ENCODE data around the gene GAS6. TPM values are rescaled to one million over a fixed set of nuclear protein-coding genes. Genes with fewer than 3 reads are reported as not detected.

Gene GAS6
- total RNA-seq, 4 donors from 2014 or later = 132 to 392 (median 217) TPM

DNA sequence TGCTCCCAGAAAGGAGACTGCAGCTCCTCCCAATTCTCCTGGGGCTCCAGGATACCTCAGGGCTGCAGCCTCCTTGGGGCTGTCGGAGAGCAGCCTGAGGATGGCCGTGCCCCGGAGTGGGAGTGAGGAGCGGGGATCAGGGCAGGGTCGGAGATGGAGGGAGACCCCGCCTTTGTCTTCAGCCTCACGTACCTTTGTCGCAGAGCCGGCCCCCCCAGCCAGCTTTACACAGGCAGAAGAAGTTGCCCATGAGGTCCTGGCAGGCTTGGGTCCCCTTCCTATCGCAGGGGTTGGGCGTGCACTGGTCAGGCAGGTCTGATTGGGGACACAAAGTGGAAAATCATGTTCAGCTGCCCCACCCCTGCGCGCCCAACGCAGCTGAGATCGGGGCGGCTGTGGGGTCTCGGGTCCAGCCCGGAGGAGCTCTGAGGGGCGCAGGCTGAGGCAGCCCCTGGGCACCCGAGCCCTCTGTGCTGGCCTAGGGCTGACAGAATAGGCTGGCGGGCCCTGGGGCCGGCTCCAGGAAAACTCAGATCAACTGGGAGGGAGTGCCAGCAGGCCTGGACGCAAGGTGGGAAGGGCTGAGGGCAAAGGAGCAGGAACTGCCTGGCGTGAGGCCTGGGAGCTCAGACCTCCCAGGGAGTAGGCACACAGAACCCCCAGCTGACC is 24.2 kb downstream of the GAS6 start:
- WGBS, 2 donors (ENCODE audit: low coverage in 1 of 2) = no CpG with 5 or more reads among the region's 24 CpGs
- ATAC-seq = no peak
- peaks cover 0 to 38% of the 10 kb centered on the region in 2 donors for H3K36me3 ChIP-seq
- H3K27ac ChIP-seq = peak overlapping the region; percentile 14 to 97 (median 90)
- no peaks in the 10 kb centered on the region for H3K27me3 ChIP-seq
- H3K9me3 ChIP-seq = no peaks in the 10 kb centered on the region
- H3K4me1 ChIP-seq = peaks cover 15 to 89% (median 44%) of the 10 kb centered on the region in 3 donors
- TF ChIP-seq POLR2AphosphoS5 (IDR thresholded peaks at IDR 0.05) (peak; percentile 30), POLR2A (IDR thresholded peaks at IDR 0.05) (no peak), EP300 (IDR thresholded peaks at IDR 0.05) (no peak)
- H3K4me3 ChIP-seq = no peak overlapping the region

DNA sequence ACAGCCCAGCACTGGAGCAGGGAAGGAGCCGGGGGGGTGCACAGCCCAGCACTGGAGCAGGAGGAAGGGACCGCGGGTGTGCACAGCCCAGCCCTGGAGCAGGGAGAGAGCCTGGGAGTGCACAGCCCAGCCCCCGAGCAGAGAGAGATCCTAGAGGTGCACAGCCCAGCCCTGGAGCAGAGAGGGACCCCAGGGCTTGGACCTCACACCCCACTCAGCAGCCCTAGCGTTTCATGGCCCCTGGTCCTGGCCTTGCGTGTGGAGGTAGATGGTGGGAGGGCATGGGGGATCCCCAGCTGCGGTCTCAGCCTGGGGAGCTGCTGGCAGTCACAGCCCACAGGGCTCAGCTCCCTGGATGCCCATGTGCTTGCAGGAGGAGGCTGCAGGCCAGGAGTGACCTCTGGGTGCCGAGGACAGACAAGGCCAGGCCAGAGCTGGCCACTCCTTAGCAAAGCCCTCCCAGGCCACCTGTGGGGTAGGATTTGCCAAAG is 25.1 kb downstream of the GAS6 start:
- Histone ChIP-seq H3K27ac (peak overlapping the region in 3 of 4 donors; percentile 90 to 97 (median 91)), H3K36me3 (peaks cover 0 to 38% of the 10 kb centered on the region in 2 donors)
- WGBS, 2 donors (ENCODE audit: low coverage in 1 of 2) = 17% methylated on average over 2 of the region's 8 CpGs; no CpG with 5 or more reads in 1 of the 2 donors

DNA sequence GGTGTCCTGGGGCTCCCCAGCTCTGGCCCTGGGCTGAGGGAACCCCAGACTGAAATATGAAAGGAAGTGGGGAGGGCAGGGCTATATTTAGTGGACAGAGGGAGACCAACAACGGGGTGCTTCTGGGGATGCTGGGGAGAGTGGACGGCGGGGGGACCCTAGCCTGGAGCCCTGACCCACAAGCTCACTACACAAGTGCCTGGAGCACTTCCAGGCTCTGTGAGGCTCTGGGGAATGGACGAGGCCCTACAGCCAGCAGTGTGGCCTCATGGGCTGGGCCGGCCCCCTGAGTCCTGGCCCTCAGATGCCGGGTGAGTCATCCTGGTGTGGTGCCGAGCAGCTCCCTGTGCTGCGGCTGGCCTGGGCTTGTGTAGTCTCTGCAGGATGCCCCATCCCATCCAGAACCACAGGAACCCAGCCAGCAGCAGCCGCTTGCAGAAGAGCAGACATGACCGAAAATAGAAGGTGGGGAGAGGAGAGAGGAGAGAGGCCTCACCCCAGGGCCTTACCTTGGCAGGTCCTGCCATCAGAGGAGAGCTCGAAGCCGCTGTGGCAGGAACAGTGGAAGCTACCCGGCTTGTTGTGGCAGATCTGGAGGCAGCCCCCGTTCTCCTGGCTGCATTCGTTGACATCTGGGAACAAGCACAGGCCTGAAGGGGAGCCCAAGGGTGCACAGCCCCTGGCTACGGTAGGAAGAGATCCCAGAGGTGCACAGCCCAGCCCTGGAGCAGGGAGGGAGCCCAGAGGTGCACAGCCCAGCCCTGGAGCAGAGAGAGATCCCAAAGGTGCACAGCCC is 26.1 kb downstream of the GAS6 start:
- 2% methylated on average over 9 of the region's 16 CpGs; no CpG with 5 or more reads in 1 of the 2 donors for WGBS, 2 donors (ENCODE audit: low coverage in 1 of 2)
- peaks cover 15 to 70% (median 44%) of the 10 kb centered on the region in 3 donors for H3K4me1 ChIP-seq
- ATAC-seq = peak; percentile 96

More for the DNA sequence above, 25.1 kb downstream of the GAS6 start:
- no peak for ATAC-seq
- H3K27me3 ChIP-seq = no peaks in the 10 kb centered on the region
- H3K4me3 ChIP-seq = peak overlapping the region in 1 of 2 donors; percentile 26
- peaks cover 15 to 80% (median 44%) of the 10 kb centered on the region in 3 donors for H3K4me1 ChIP-seq
- TF ChIP-seq, protein P1, sequence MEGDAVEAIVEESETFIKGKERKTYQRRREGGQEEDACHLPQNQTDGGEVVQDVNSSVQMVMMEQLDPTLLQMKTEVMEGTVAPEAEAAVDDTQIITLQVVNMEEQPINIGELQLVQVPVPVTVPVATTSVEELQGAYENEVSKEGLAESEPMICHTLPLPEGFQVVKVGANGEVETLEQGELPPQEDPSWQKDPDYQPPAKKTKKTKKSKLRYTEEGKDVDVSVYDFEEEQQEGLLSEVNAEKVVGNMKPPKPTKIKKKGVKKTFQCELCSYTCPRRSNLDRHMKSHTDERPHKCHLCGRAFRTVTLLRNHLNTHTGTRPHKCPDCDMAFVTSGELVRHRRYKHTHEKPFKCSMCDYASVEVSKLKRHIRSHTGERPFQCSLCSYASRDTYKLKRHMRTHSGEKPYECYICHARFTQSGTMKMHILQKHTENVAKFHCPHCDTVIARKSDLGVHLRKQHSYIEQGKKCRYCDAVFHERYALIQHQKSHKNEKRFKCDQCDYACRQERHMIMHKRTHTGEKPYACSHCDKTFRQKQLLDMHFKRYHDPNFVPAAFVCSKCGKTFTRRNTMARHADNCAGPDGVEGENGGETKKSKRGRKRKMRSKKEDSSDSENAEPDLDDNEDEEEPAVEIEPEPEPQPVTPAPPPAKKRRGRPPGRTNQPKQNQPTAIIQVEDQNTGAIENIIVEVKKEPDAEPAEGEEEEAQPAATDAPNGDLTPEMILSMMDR (IDR thresholded peaks at IDR 0.05) = no peak
- TF ChIP-seq EP300 (IDR thresholded peaks at IDR 0.05) = no peak
- TF ChIP-seq POLR2AphosphoS5 (IDR thresholded peaks at IDR 0.05) = no peak
- TF ChIP-seq POLR2A (IDR thresholded peaks at IDR 0.05) = no peak
- H3K9me3 ChIP-seq = no peaks in the 10 kb centered on the region

DNA sequence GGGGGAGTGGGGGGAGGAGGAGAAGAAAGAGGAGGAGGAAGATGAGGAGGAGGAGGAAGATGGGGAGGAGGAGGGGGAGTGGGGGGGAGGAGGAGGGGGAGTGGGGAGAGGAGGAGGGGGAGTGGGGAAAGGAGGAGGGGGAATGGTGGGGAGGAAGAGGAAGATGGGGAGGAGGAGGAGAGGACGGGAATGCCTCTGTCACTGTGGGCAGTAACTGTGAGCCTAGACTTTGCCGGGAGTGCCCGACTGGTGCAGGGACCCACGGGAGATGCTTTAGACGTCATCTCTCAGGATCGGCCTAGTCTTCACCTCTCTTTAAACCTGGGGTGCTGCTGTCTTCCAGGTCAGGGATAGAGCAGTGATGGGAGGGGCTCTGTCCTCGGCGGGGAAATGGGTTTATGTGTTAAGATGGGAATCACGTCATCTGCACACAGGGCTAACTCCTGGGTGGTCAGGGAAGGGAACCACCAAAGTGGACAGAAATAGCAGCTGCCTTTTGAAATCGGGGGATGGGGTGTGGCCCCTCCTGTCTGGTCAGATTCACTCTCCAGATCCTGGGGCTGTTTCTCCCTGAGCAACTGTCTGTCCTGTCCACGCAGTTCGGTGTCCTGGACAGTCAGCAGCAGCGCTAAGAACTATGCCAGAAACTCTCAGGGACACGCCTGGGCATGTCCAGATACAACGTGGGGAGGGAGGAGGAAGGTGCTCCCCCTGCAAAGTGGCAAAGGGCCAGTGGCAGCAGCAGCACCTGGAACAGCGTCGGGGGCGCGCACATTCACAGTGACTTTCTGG is 26.9 kb downstream of the GAS6 start:
- TF ChIP-seq POLR2AphosphoS5 (IDR thresholded peaks at IDR 0.05) (peak; percentile 35), EP300 (IDR thresholded peaks at IDR 0.05) (no peak)
- Histone ChIP-seq H3K4me3 (peak overlapping the region in 1 of 2 donors; percentile 23), H3K9me3 (no peaks in the 10 kb centered on the region), H3K4me1 (peaks cover 15 to 62% (median 44%) of the 10 kb centered on the region in 3 donors), H3K27ac (peak overlapping the region; percentile 86 to 97 (median 90)), H3K36me3 (peaks cover 0 to 39% of the 10 kb centered on the region in 2 donors), H3K27me3 (no peaks in the 10 kb centered on the region)
- ATAC-seq = peak; percentile 72
- 18 to 19% methylated on average over 11 to 16 of the region's 19 CpGs for WGBS, 2 donors (ENCODE audit: low coverage in 1 of 2)

More for the DNA sequence above, 26.1 kb downstream of the GAS6 start:
- Histone ChIP-seq H3K36me3 (peaks cover 0 to 38% of the 10 kb centered on the region in 2 donors), H3K4me3 (peak overlapping the region in 1 of 2 donors; percentile 26), H3K27ac (peak overlapping the region; percentile 86 to 97 (median 90)), H3K9me3 (no peaks in the 10 kb centered on the region), H3K27me3 (no peaks in the 10 kb centered on the region)
- TF ChIP-seq POLR2AphosphoS5 (IDR thresholded peaks at IDR 0.05) (peak; percentile 85), POLR2A (IDR thresholded peaks at IDR 0.05) (no peak)
- TF ChIP-seq, protein P1 (IDR thresholded peaks at IDR 0.05) = no peak

DNA sequence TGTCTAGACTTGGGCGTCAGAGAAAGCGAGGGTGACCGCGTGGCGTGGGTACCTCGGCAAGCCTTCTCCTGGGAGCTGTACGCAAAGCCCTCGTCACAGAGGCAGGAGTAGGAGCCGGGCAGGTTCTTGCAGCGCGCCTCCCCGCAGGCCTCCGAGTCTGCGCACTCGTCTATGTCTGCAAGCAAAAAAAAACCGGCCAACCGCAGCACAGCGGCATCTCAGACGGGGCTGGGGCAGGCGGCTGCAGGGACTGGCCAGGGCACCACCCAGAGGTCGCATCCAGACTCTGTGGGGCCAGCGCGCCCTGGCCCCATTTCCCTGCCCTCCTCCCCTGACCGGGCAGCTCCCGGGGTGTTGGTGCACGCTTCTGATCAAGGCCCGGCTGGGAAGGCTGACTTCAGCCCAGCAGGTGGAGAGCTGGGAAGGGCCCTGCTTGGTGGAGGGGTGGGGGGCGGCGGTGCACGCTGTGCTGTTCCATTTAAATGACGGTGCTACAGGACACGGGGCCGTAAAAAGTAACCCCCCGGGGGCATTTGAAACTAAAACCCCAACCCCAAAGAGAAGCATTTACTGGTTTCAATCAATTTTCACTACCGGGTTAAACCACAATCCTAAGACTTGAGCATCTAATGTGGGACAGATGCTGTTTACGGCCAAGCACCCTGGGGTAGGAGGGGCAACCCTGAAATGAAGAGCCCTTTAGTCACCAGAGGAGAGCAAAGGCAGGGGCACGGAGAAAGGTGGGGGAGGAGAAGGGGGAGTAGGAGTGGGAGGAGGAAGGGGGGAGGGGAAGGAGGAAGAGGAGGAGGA is 28.2 kb downstream of the GAS6 start:
- Histone ChIP-seq H3K36me3 (peaks cover 0 to 48% of the 10 kb centered on the region in 2 donors), H3K9me3 (no peaks in the 10 kb centered on the region), H3K27ac (peak overlapping the region in 3 of 4 donors; percentile 66 to 91 (median 70)), H3K27me3 (no peaks in the 10 kb centered on the region), H3K4me1 (peaks cover 15 to 49% (median 40%) of the 10 kb centered on the region in 3 donors), H3K4me3 (no peak overlapping the region)
- WGBS, 2 donors (ENCODE audit: low coverage in 1 of 2) = 56 to 90% methylated on average over 3 to 13 of the region's 37 CpGs
- no peak for TF ChIP-seq EP300 (IDR thresholded peaks at IDR 0.05)
- TF ChIP-seq, protein P1 (IDR thresholded peaks at IDR 0.05) = peak in 1 of 4 experiments; percentile 4
- no peak for ATAC-seq

All from gastroesophageal sphincter (tissue), 4 donors.